Measurements from ENCODE around the gene SNAP23. TPM values are rescaled to one million over a fixed set of nuclear protein-coding genes. Genes with fewer than 3 reads are reported as not detected.
"Not testable (repeated sequence)": the region's sequence is repeated elsewhere in the genome, so short reads cannot be mapped to it uniquely, and the experiment has no call there.

SNAP23 gene
- total and polyA plus RNA-seq, 5 experiments from 2014 or later, result 60.9 to 80.4 (median 70.8) TPM

GRCh38 chr15:42547918-42548248 is 52.4 kb downstream of the SNAP23 start:
- Mint-ChIP-seq H3K27ac (peak overlapping the region; percentile 75 to 99 (median 98)), H3K9me3 (no peaks in the 10 kb centered on the region), H3K4me1 (peaks cover 25 to 57% (median 49%) of the 10 kb centered on the region in 4 donors), H3K27me3 (no peaks in the 10 kb centered on the region), H3K4me3 (peak overlapping the region; percentile 92 to 99 (median 95)), H3K36me3 (peaks cover 0 to 29% (median 6%) of the 10 kb centered on the region in 3 donors)
- peak in 1 of 2 donors; percentile 6 for ATAC-seq
- peak in 1 of 10 donors; percentile 36 for DNase-seq
- POLR2A ChIA-PET, result interaction anchor here (0.6 to 4.0 kb wide), 9 partner anchors 26 to 66 kb away, joined by 3 to 25 read pairs (median 7); partner anchors contain the start of genes STARD9 and ZNF106

DNA sequence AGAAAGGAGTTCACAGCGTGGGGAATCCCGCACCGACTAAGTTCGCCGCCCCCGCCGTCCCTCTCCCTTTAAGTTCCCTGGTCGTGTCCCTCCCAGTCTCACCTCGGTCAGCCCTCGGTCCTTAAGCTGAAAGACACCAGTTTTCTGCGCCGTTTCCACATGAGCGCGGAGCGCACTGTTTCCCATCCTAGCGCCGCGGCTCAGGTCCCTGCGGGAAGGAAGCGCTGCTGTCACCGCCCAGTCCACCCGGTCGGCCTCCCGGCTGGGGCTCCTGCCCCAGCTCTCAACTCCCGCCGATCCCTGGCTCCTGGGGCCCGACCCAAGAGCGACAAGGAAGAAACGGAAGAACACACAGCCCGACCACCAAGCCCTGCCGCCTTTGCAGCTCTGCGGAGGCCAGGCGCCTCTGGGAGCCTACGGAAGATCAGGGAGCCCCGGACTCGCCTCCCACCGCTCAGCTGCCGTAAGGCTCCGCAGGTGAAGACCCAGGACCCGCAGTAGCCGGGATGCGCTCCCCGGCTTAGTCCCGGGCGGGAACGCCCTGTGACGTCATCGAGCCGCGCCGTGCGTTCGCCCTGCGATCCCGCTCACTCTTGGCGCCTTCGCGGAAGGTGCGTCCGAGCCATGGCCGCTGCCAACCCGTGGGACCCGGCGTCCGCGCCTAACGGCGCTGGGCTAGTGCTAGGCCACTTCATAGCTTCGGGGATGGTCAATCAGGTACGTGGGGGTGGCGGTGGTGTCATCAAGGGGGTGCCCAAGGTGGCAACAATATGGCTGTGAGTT is 53.0 kb downstream of the SNAP23 start, which contains the start of the genes HAUS2 and LRRC57:
Gene HAUS2, plus strand, starts transcription at position 590 of the 783 bp plus-strand sequence. Its CDS starts 35 bp downstream, at position 625.
Gene LRRC57, minus strand, starts transcription at position 545 of the 783 bp plus-strand sequence. Its CDS starts 359 bp downstream, at position 186.
- Mint-ChIP-seq H3K27ac (peak within 1 kb of the TSS; percentile 93 to 99 (median 98)), H3K4me3 (peak within 1 kb of the TSS; percentile 92 to 99 (median 95)), H3K9me3 (no peaks in the 10 kb centered on the region), H3K4me1 (peaks cover 26 to 60% (median 50%) of the 10 kb centered on the region in 4 donors), H3K36me3 (peaks cover 0 to 27% (median 6%) of the 10 kb centered on the region in 3 donors), H3K27me3 (no peaks in the 10 kb centered on the region)
- POLR2A ChIA-PET, result interaction anchor here (0.6 to 4.0 kb wide), 12 partner anchors 12 to 117 kb away, joined by 3 to 25 read pairs (median 4); partner anchors contain the start of genes SNAP23, STARD9 and ZNF106
- DNase-seq (peak; percentile 79 to 91 (median 86)), ATAC-seq (peak; percentile 84 to 94)

- peak in 1 of 10 donors; percentile 7 for DNase-seq
- H3K36me3 Mint-ChIP-seq, result peaks cover 0 to 24% (median under 1%) of the 10 kb centered on the region in 3 donors
- H3K4me3 Mint-ChIP-seq, result peak overlapping the region; percentile 92 to 99 (median 95)
Observed at GRCh38 chr15:42549032-42549491, 53.6 kb downstream of the SNAP23 start.

DNA sequence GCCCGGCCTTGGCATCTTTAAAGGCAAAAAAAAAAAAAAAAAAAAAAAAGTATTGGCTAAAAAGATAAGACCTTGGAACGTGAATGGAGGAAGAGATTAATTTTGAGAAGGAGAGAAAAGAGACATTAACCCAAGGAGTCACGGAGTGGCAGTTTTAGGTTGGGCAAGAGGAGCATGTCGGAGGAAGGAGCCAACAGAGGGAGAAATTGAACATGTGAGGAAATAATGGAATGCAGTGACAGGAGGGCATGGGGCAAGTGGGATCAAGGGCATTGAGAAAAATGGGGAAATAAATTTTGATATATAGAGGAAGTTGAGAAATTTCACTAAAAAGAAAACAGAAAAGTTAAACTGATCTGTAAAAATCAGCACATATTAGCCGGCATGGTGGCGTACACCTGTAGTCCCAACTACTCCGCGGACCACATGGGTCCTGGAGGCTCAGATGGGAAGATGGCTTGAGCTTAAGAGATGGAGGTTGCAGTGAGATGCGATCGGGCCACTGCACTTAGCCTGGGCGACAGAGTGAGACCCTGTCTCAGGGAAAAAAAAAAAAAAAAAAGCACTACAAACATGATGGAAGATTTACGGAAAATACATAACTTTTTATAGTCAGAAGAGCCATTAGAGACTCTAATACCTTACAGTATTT is 54.4 kb downstream of the SNAP23 start:
- Mint-ChIP-seq H3K27ac (peak overlapping the region; percentile 36 to 98 (median 88)), H3K27me3 (no peaks in the 10 kb centered on the region), H3K36me3 (peaks cover 0 to 19% (median 0%) of the 10 kb centered on the region in 3 donors), H3K4me3 (peak overlapping the region; percentile 50 to 99 (median 94)), H3K9me3 (no peaks in the 10 kb centered on the region), H3K4me1 (peaks cover 28 to 66% (median 55%) of the 10 kb centered on the region in 4 donors)
- ATAC-seq (no peak), DNase-seq (no peak)
- POLR2A ChIA-PET, result interaction anchor here (0.8 to 4.0 kb wide), 5 partner anchors 10 to 56 kb away, joined by 3 to 25 read pairs (median 9); partner anchors contain the start of gene STARD9

More at GRCh38 chr15:42549032-42549491, 53.6 kb downstream of the SNAP23 start:
- H3K4me1 Mint-ChIP-seq, result peaks cover 28 to 66% (median 53%) of the 10 kb centered on the region in 4 donors
- H3K9me3 Mint-ChIP-seq, result no peaks in the 10 kb centered on the region
- peak overlapping the region; percentile 93 to 99 (median 98) for H3K27ac Mint-ChIP-seq
- no peaks in the 10 kb centered on the region for H3K27me3 Mint-ChIP-seq
- ATAC-seq, result peak; percentile 38 to 62
- POLR2A ChIA-PET, result interaction anchor here (0.8 to 4.0 kb wide), 10 partner anchors 9 to 117 kb away, joined by 3 to 25 read pairs (median 6); partner anchors contain the start of genes SNAP23, STARD9 and ZNF106

GRCh38 chr15:42553554-42553953 is 58.1 kb downstream of the SNAP23 start:
- Mint-ChIP-seq H3K4me3 (no peak overlapping the region), H3K27ac (peak overlapping the region in 5 of 10 donors; percentile 2 to 35 (median 11)), H3K36me3 (peaks cover 0 to 20% (median 0%) of the 10 kb centered on the region in 3 donors), H3K27me3 (no peaks in the 10 kb centered on the region), H3K4me1 (peaks cover 12 to 45% (median 33%) of the 10 kb centered on the region in 4 donors), H3K9me3 (no peaks in the 10 kb centered on the region)
- ATAC-seq, result no peak
- no peak for DNase-seq
- POLR2A ChIA-PET, result no interaction called here

DNA sequence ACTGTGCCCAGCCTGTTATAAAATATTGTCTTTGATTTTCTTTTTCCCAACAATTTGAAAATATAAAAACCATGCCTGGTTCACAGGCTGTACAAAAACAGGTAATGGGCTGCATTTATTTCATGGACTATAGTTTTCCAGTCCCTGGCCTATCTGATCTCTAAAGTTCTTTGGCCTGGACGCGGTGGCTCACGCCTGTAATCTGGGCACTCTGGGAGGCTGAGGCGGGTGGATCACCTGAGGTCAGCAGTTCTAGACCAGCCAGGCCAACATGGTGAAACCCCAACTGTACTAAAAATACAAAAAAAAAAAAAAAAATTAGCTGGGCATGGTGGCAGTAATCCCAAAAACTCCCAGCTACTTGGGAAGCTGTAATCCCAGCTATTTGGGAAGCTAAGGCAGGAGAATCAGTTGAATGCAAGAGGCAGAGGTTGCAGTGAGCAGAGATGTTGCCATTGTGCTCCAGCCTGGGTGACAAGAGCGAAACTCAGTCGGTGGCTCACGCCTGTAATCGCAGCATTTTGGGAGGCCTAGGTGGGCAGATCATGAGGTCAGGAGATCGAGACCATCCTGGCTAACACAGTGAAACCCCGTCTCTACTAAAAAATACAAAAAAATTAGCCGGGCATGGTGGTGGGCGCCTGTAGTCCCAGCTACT is 61.2 kb downstream of the SNAP23 start:
- H3K27ac Mint-ChIP-seq, result peak overlapping the region in 1 of 10 donors; percentile 67
- H3K9me3 Mint-ChIP-seq, ATAC-seq, H3K4me3 Mint-ChIP-seq, H3K27me3 Mint-ChIP-seq: not testable (repeated sequence)
- POLR2A ChIA-PET, result interaction anchor here (0.7 to 1.0 kb wide), 3 partner anchors 24 to 881 kb away, joined by 3 to 10 read pairs (median 4); no protein-coding TSS in a partner anchor
- DNase-seq, result peak in 1 of 10 donors; percentile 15
- peaks cover 3 to 24% (median 13%) of the 10 kb centered on the region in 4 donors for H3K4me1 Mint-ChIP-seq
- peaks cover 0 to 46% (median 2%) of the 10 kb centered on the region in 3 donors for H3K36me3 Mint-ChIP-seq

- POLR2A ChIA-PET, result no interaction called here
- DNase-seq, result no peak
- Mint-ChIP-seq H3K4me3 (no peak overlapping the region), H3K27me3 (no peaks in the 10 kb centered on the region), H3K9me3 (no peaks in the 10 kb centered on the region), H3K27ac (no peak overlapping the region), H3K4me1 (peaks cover 0 to 12% (median 7%) of the 10 kb centered on the region in 4 donors), H3K36me3 (peaks cover 0 to 57% (median 5%) of the 10 kb centered on the region in 3 donors)
- ATAC-seq, result no peak
Observed at GRCh38 chr15:42558739-42559138, 63.3 kb downstream of the SNAP23 start.

GRCh38 chr15:42575188-42576039 is 80.0 kb downstream of the SNAP23 start, which contains the start of gene STARD9:
Gene STARD9, plus strand, starts transcription at chr15:42575606. Its CDS starts 110 bp downstream, at chr15:42575716.
- peak within 1 kb of the TSS; percentile 13 to 94 (median 86) for H3K27ac Mint-ChIP-seq
- peaks cover 0 to 10% (median 0%) of the 10 kb centered on the region in 5 donors for H3K27me3 Mint-ChIP-seq
- peaks cover 0 to 3% (median 0%) of the 10 kb centered on the region in 3 donors for H3K36me3 Mint-ChIP-seq
- peak; percentile 88 to 98 (median 92) for DNase-seq
- H3K9me3 Mint-ChIP-seq, result no peaks in the 10 kb centered on the region
- peak within 1 kb of the TSS; percentile 87 to 97 (median 92) for H3K4me3 Mint-ChIP-seq
- POLR2A ChIA-PET, result interaction anchor here (0.6 to 2.9 kb wide), 14 partner anchors 8 to 302 kb away, joined by 3 to 14 read pairs (median 4); partner anchors contain the start of genes GANC, HAUS2, LRRC57 and SNAP23
- ATAC-seq, result peak; percentile 89 to 94
- H3K4me1 Mint-ChIP-seq, result peaks cover 11 to 33% (median 32%) of the 10 kb centered on the region in 4 donors

DNA sequence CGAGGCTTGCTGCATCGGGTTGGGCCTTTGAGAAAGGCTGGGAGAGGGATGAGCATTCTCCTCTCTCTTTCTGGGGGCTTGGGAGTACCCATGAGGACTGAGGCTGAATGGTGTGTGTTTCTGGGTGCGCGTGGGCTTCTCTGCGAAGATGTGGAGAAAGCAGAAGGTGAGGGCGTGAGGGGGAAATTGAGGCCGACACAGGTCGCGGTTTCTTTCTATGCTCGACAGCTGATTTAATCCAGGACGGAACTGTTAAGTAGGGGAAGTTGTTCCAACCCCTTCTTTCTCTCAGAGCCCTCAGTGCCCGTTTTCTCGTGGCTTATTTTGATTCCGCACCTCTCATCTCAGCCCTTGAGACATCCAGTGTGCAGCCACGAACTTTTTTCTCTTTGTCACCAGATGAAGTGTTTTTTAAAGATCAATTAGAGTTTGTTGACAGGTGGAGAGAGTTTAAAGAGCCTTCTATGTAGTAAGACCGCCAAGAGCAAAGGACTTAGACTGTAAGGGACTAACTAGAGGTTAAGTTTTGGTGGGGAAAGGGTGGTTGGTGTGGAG is 80.7 kb downstream of the SNAP23 start:
- H3K27me3 Mint-ChIP-seq, result peaks cover 0 to 10% (median 0%) of the 10 kb centered on the region in 5 donors
- peak in 1 of 10 donors; percentile 6 for DNase-seq
- H3K27ac Mint-ChIP-seq, result peak overlapping the region; percentile 13 to 92 (median 82)
- H3K36me3 Mint-ChIP-seq, result peaks cover 0 to 3% (median 0%) of the 10 kb centered on the region in 3 donors
- H3K9me3 Mint-ChIP-seq, result no peaks in the 10 kb centered on the region
- peaks cover 16 to 40% (median 38%) of the 10 kb centered on the region in 4 donors for H3K4me1 Mint-ChIP-seq
- no peak for ATAC-seq
- POLR2A ChIA-PET, result interaction anchor here (0.6 to 2.9 kb wide), 10 partner anchors 8 to 303 kb away, joined by 3 to 14 read pairs (median 7); partner anchors contain the start of genes GANC, HAUS2, LRRC57 and TMEM87A
- H3K4me3 Mint-ChIP-seq, result peak overlapping the region; percentile 87 to 97 (median 92)

GRCh38 chr15:42576776-42577175 is 81.3 kb downstream of the SNAP23 start:
- POLR2A ChIA-PET, result interaction anchor here (1.4 to 2.9 kb wide), 2 partner anchors 29 to 86 kb away, joined by 4 to 14 read pairs; partner anchors contain the start of genes HAUS2, LRRC57 and ZNF106
- peaks cover 0 to 3% (median 0%) of the 10 kb centered on the region in 3 donors for H3K36me3 Mint-ChIP-seq
- H3K27me3 Mint-ChIP-seq, result peaks cover 0 to 10% (median 0%) of the 10 kb centered on the region in 5 donors
- peak overlapping the region; percentile 87 to 97 (median 92) for H3K4me3 Mint-ChIP-seq
- DNase-seq, result no peak
- H3K27ac Mint-ChIP-seq, result peak overlapping the region in 9 of 10 donors; percentile 4 to 92 (median 37)
- no peak for ATAC-seq
- peaks cover 17 to 46% (median 44%) of the 10 kb centered on the region in 4 donors for H3K4me1 Mint-ChIP-seq
- no peaks in the 10 kb centered on the region for H3K9me3 Mint-ChIP-seq
